Neural cell (in vitro differentiated cells): ENCODE results near the gene NMT1.

Experiments
- CTCF ChIP-seq: fragments of 450-650 bp; IDR thresholded peaks from 2 replicates; pipeline ENCODE4 v1.5.1; 2014; ENCODE audit warnings: antibody characterized with exemption, mild to moderate bottlenecking, moderate library complexity; ENCODE audit not compliant: poor library complexity, severe bottlenecking
- POLR2AphosphoS5 ChIP-seq: IDR thresholded peaks from 2 replicates; pipeline ENCODE4 v1.6.1; 2012

GRCh38 chr17:45104907-45105624 is 43.9 kb downstream of the NMT1 start:
- TF ChIP-seq CTCF (no peak), POLR2AphosphoS5 (no peak)
